ENCODE data around the gene KCNJ12.
"Not testable (repeated sequence)": the region's sequence is repeated elsewhere in the genome, so short reads cannot be mapped to it uniquely, and the experiment has no call there.

Gene KCNJ12

GRCh38 chr17:21454006-21454405, 77.8 kb downstream of the KCNJ12 start:
- not testable (repeated sequence) for DNase-seq

- DNase-seq: no peak
These were observed 78.3 kb downstream of the KCNJ12 start for GRCh38 chr17:21454441-21454840.

- DNase-seq: no peak
These were observed 79.6 kb downstream of the KCNJ12 start for GRCh38 chr17:21455761-21456160.

- DNase-seq: not testable (repeated sequence)
These were observed 80.3 kb downstream of the KCNJ12 start for GRCh38 chr17:21456449-21456848.

GRCh38 chr17:21457051-21458026, 81.2 kb downstream of the KCNJ12 start:
- DNase-seq: peak; percentile 90

GRCh38 chr17:21458054-21458453, 81.9 kb downstream of the KCNJ12 start:
- DNase-seq: no peak

GRCh38 chr17:21459536-21459935, 83.4 kb downstream of the KCNJ12 start:
- no peak for DNase-seq

GRCh38 chr17:21460358-21460757, 84.2 kb downstream of the KCNJ12 start:
- no peak for DNase-seq

GRCh38 chr17:21462237-21462636, 86.1 kb downstream of the KCNJ12 start:
- DNase-seq: no peak

- DNase-seq: no peak
These were observed 87.1 kb downstream of the KCNJ12 start for GRCh38 chr17:21463204-21463661.

GRCh38 chr17:21463779-21464407, 87.7 kb downstream of the KCNJ12 start:
- no peak for DNase-seq

- no peak for DNase-seq
These were observed 88.5 kb downstream of the KCNJ12 start for GRCh38 chr17:21464611-21465021.

- no peak for DNase-seq
These were observed 90.4 kb downstream of the KCNJ12 start for GRCh38 chr17:21466550-21466949.

- no peak for DNase-seq
These were observed 91.0 kb downstream of the KCNJ12 start for GRCh38 chr17:21467196-21467595.

GRCh38 chr17:21467739-21468490, 91.8 kb downstream of the KCNJ12 start:
- no peak for DNase-seq
